ENCODE measurements around the gene HMSD. TPM values are rescaled to one million over a fixed set of nuclear protein-coding genes. Genes with fewer than 3 reads are reported as not detected.
"Not testable (repeated sequence)": the region's sequence is repeated elsewhere in the genome, so short reads cannot be mapped to it uniquely, and the experiment has no call there.

HMSD gene
- polyA plus RNA-seq, 1 of the 3 experiments (the other 2 are of a cell fraction): not detected

DNA sequence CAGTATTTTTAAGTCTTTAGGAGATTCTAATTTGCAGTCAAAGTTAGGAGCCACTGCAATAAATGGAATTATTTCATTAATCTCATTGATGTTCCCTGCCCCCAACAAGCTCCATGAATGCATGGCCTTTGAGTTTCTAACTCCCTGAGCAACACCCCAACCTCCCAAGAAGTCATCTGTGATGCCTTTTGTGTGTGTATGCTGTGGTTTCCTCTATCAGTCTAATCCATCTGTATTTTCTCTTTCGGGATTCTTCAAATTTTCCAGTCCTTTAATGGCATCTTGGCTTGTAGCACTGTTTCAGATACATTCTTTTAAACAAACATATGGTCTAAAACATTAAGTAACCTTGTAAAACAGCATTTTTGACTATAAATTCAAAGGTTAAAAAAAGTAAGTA lies 24.6 kb upstream of the HMSD start (continued):
- TF ChIP-seq, protein P1, sequence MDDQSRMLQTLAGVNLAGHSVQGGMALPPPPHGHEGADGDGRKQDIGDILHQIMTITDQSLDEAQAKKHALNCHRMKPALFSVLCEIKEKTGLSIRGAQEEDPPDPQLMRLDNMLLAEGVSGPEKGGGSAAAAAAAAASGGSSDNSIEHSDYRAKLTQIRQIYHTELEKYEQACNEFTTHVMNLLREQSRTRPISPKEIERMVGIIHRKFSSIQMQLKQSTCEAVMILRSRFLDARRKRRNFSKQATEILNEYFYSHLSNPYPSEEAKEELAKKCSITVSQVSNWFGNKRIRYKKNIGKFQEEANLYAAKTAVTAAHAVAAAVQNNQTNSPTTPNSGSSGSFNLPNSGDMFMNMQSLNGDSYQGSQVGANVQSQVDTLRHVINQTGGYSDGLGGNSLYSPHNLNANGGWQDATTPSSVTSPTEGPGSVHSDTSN (IDR thresholded peaks at IDR 0.05): no peak

DNA sequence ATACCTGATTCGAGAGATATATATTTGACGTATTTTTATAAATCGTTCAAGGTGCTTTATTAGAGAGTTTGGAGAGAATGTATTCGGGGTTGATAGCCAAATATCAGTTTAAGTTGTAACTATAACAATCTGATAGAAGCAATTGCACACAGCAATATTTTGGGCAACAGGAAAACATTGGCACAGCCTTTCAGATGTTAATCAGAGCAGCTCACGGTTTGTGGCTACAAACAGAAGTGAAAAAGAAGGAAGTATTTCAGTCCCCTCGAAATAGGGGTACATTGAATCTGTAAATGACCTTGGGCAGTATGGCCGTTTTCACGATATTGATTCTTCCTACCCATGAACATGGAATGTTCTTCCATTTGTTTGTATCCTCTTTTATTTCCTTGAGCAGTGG lies 20.8 kb upstream of the HMSD start:
- H3K4me1 ChIP-seq (ENCODE audit: control insufficient read depth in 1 of 2, insufficient read depth in 2 of 2, low read depth in 1 of 2, low read length in 1 of 2): no peaks in the 10 kb centered on the region
- ChIA-PET CTCF (interaction anchor here (1.6 kb wide), 1 partner anchor 8 kb away, joined by 3 read pairs; no protein-coding TSS in a partner anchor), POLR2A (no interaction called here)
- no peaks in the 10 kb centered on the region for H3F3A ChIP-seq (replicated peaks; ENCODE audit: insufficient read depth)
- no peak overlapping the region for H2AFZ ChIP-seq (ENCODE audit: low read depth)
- DNase-seq: no peak
- no peaks in the 10 kb centered on the region for H3K79me2 ChIP-seq (ENCODE audit: insufficient read depth)
- H3K9me2 ChIP-seq: 0 out of 2 replicates have a peak, but pooled peaks cover 4% of the 10 kb centered on the region
- peaks cover 4% of the 10 kb centered on the region; the same call in 1 of the 2 replicates for H3K27me3 ChIP-seq (ENCODE audit: insufficient read depth)
- no peak overlapping the region for H3K4me2 ChIP-seq
- H3K9ac ChIP-seq: no peak overlapping the region
- H3K27ac ChIP-seq (ENCODE audit: low read depth in 2 of 2, low read length in 1 of 2): no peak overlapping the region
- H4K20me1 ChIP-seq (ENCODE audit: insufficient read depth): no peaks in the 10 kb centered on the region
- no peak overlapping the region for H3K4me3 ChIP-seq (ENCODE audit: low read depth in 2 of 2, low read length in 1 of 2)
- no peak for TF ChIP-seq TCF12 (IDR thresholded peaks at IDR 0.05)
- no peak for TF ChIP-seq JUND (IDR thresholded peaks at IDR 0.05)
- TF ChIP-seq GATA2 (CRISPR knock-in tag; IDR thresholded peaks at IDR 0.05): no peak
- TF ChIP-seq SMC3 (IDR thresholded peaks at IDR 0.05; ENCODE audit: low read depth, low read length): no peak
- TF ChIP-seq, protein P2, sequence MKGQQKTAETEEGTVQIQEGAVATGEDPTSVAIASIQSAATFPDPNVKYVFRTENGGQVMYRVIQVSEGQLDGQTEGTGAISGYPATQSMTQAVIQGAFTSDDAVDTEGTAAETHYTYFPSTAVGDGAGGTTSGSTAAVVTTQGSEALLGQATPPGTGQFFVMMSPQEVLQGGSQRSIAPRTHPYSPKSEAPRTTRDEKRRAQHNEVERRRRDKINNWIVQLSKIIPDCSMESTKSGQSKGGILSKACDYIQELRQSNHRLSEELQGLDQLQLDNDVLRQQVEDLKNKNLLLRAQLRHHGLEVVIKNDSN (IDR thresholded peaks at IDR 0.05; ENCODE audit: borderline replicate concordance, low read depth): no peak
- no peak for TF ChIP-seq FOXM1 (IDR thresholded peaks at IDR 0.05; ENCODE audit: low read depth)
- TF ChIP-seq POLR2AphosphoS5 (IDR thresholded peaks at IDR 0.05; ENCODE audit: low read depth, low read length): no peak
- TF ChIP-seq, protein P3, sequence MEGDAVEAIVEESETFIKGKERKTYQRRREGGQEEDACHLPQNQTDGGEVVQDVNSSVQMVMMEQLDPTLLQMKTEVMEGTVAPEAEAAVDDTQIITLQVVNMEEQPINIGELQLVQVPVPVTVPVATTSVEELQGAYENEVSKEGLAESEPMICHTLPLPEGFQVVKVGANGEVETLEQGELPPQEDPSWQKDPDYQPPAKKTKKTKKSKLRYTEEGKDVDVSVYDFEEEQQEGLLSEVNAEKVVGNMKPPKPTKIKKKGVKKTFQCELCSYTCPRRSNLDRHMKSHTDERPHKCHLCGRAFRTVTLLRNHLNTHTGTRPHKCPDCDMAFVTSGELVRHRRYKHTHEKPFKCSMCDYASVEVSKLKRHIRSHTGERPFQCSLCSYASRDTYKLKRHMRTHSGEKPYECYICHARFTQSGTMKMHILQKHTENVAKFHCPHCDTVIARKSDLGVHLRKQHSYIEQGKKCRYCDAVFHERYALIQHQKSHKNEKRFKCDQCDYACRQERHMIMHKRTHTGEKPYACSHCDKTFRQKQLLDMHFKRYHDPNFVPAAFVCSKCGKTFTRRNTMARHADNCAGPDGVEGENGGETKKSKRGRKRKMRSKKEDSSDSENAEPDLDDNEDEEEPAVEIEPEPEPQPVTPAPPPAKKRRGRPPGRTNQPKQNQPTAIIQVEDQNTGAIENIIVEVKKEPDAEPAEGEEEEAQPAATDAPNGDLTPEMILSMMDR (IDR thresholded peaks at IDR 0.05): no peak
- TF ChIP-seq, protein P1 (IDR thresholded peaks at IDR 0.05): no peak
- no peak for TF ChIP-seq FOXJ3 (CRISPR knock-in tag; IDR thresholded peaks at IDR 0.05)
- TF ChIP-seq, protein P4, sequence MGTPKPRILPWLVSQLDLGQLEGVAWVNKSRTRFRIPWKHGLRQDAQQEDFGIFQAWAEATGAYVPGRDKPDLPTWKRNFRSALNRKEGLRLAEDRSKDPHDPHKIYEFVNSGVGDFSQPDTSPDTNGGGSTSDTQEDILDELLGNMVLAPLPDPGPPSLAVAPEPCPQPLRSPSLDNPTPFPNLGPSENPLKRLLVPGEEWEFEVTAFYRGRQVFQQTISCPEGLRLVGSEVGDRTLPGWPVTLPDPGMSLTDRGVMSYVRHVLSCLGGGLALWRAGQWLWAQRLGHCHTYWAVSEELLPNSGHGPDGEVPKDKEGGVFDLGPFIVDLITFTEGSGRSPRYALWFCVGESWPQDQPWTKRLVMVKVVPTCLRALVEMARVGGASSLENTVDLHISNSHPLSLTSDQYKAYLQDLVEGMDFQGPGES (IDR thresholded peaks at IDR 0.05; ENCODE audit: low read depth, low read length): no peak
- TF ChIP-seq NFIC (IDR thresholded peaks at IDR 0.05; ENCODE audit: borderline replicate concordance): no peak
- WGBS (ENCODE audit: low lambda C conversion rate): 13% methylated on average over 8 of the region's 8 CpGs
- no peaks in the 10 kb centered on the region for H3K36me3 ChIP-seq (replicated peaks in 1 of 2; ENCODE audit: control insufficient read depth in 1 of 2, insufficient read depth in 2 of 2, low read length in 1 of 2)
- no peaks in the 10 kb centered on the region for H3K9me3 ChIP-seq

DNA sequence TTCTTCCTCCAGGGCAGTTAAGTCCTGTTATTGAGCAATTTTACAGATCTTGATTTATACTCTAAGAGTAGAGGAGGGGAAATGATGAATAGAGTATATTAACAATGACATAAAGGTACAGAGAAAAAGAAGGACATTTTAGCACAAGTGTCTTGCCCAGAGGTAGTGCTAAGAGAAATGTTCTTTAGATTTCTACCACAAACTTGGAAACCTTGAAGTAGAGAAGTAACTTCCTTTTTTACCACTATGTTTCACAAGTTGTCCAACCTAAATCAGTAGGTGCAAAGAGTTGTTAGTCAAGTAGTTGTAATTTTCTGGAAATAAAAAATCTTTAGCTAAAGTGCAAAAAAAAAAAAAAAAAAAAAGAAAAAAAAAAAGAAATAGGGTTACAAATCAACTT lies 19.7 kb upstream of the HMSD start:
- DNase-seq; H3K9me3 ChIP-seq; H3K9me2 ChIP-seq; H3K36me3 ChIP-seq (replicated peaks in 1 of 2; ENCODE audit: control insufficient read depth in 1 of 2, insufficient read depth in 2 of 2, low read length in 1 of 2); H3K9ac ChIP-seq; H3F3A ChIP-seq (replicated peaks; ENCODE audit: insufficient read depth); H3K27me3 ChIP-seq (ENCODE audit: insufficient read depth); POLR2A ChIA-PET; H2AFZ ChIP-seq (ENCODE audit: low read depth); H4K20me1 ChIP-seq (ENCODE audit: insufficient read depth); H3K27ac ChIP-seq (ENCODE audit: low read depth in 2 of 2, low read length in 1 of 2); H3K4me1 ChIP-seq (ENCODE audit: control insufficient read depth in 1 of 2, insufficient read depth in 2 of 2, low read depth in 1 of 2, low read length in 1 of 2); H3K4me2 ChIP-seq; CTCF ChIA-PET; H3K79me2 ChIP-seq (ENCODE audit: insufficient read depth); H3K4me3 ChIP-seq (ENCODE audit: low read depth in 2 of 2, low read length in 1 of 2): not testable (repeated sequence)
